Dendritic cell treated with granulocyte-macrophage colony-stimulating factor and Interleukin-4, amounts not matched to agents 40 ng/mL and 50 ng/mL, for 4 days (primary cell): Measurements from ENCODE around the gene C2CD4D.

Source experiments
- H3K27ac Mint-ChIP-seq: one replicate; pipeline ENCODE4 v1.8.0; 2022; ENCODE audit warnings: mild to moderate bottlenecking, mixed read lengths
- H3K27me3 Mint-ChIP-seq: one replicate; pipeline ENCODE4 v1.8.0; 2022; ENCODE audit warnings: mild to moderate bottlenecking, mixed read lengths
- H3K36me3 Mint-ChIP-seq: one replicate; pipeline ENCODE4 v1.8.0; 2022; ENCODE audit warnings: low read depth, mixed read lengths
- H3K4me1 Mint-ChIP-seq: one replicate; pipeline ENCODE4 v1.8.0; 2022; ENCODE audit warnings: low read depth, mixed read lengths
- H3K4me3 Mint-ChIP-seq: one replicate; pipeline ENCODE4 v1.8.0; 2022; ENCODE audit warnings: mild to moderate bottlenecking, moderate library complexity, mixed read lengths
- H3K9me3 Mint-ChIP-seq: one replicate; pipeline ENCODE4 v1.8.0; 2022; ENCODE audit warnings: mixed read lengths
- intact Hi-C: fragments of 100-400 bp; cut with micrococcal nuclease; formaldehyde crosslinking; loops from one replicate; pipeline ENCODE4 v1.15.0; 2022

Gene C2CD4D

GRCh38 chr1:151807766-151808165 is 31.9 kb downstream of the C2CD4D start:
- Mint-ChIP-seq H3K4me3 (no peak overlapping the region), H3K36me3 (no peaks in the 10 kb centered on the region), H3K27ac (no peak overlapping the region), H3K27me3 (peaks cover 37% of the 10 kb centered on the region), H3K4me1 (peaks cover 13% of the 10 kb centered on the region), H3K9me3 (no peaks in the 10 kb centered on the region)
- intact Hi-C loops: no loop called here

- Mint-ChIP-seq H3K4me3 (no peak overlapping the region), H3K36me3 (no peaks in the 10 kb centered on the region), H3K27me3 (peaks cover 37% of the 10 kb centered on the region), H3K9me3 (no peaks in the 10 kb centered on the region), H3K4me1 (peaks cover 13% of the 10 kb centered on the region), H3K27ac (no peak overlapping the region)
- intact Hi-C loops: no loop called here
Observed at GRCh38 chr1:151807131-151807530, 32.5 kb downstream of the C2CD4D start.

GRCh38 chr1:151806170-151806569 is 33.5 kb downstream of the C2CD4D start:
- H3K27me3 Mint-ChIP-seq: peaks cover 40% of the 10 kb centered on the region
- H3K36me3 Mint-ChIP-seq: no peaks in the 10 kb centered on the region
- no peak overlapping the region for H3K4me3 Mint-ChIP-seq
- no peak overlapping the region for H3K27ac Mint-ChIP-seq
- intact Hi-C loops: no loop called here
- no peaks in the 10 kb centered on the region for H3K9me3 Mint-ChIP-seq
- peaks cover 13% of the 10 kb centered on the region for H3K4me1 Mint-ChIP-seq

- Mint-ChIP-seq H3K4me3 (no peak within 1 kb of the TSS), H3K4me1 (peaks cover 13% of the 10 kb centered on the region), H3K27ac (no peak within 1 kb of the TSS), H3K36me3 (no peaks in the 10 kb centered on the region), H3K9me3 (no peaks in the 10 kb centered on the region), H3K27me3 (peaks cover 46% of the 10 kb centered on the region)
- intact Hi-C loops: no loop called here
Observed at GRCh38 chr1:151805066-151805820, 34.4 kb downstream of the C2CD4D start, which contains the start of gene LINGO4. TSS of gene LINGO4 (minus strand) at chr1:151805419. CDS start at chr1:151802704, 2,715 bp downstream.

DNA sequence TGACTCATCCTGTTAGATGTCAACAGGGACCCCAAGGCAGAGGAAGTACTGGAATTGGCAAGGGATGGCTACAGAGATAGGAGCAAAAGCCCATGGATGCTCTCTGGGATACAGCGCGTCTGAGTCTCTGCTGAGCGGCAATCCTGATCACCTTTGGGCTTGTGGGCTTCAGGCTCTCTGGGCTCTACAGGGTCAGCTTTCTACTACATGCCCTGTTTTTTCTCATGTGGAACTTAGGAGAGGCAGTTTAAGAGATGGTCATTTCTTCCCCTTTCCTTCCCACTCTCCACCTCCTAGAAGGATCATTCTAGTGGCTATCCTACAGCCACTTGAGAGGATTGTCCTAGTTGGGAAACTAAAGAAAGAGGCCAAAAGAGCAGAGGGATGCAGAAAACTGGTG is 35.7 kb downstream of the C2CD4D start:
- Mint-ChIP-seq H3K27me3 (peaks cover 56% of the 10 kb centered on the region), H3K4me1 (peaks cover 25% of the 10 kb centered on the region), H3K9me3 (no peaks in the 10 kb centered on the region), H3K27ac (no peak overlapping the region), H3K36me3 (no peaks in the 10 kb centered on the region), H3K4me3 (no peak overlapping the region)
- intact Hi-C loops: no loop called here

DNA sequence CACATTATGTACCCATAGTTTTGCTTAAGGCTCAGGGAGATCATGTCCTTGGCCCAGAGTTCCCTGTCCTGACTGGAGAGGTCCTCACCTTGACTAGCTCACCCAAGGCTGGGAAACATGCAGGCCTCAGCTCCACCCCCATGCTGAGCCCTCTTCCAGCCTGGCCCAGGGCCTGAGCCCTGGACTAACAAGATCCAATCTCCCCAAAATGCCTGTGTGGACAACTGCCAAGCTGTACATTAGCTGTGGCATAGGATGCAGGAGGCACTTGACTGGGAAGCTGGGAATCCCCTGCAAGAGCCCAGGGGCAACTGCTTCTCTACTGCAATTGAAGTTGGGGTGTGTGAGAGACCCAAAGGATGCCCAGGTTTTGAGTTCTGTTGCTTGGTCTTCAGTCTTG is 36.5 kb downstream of the C2CD4D start:
- Mint-ChIP-seq H3K27ac (no peak overlapping the region), H3K27me3 (peaks cover 57% of the 10 kb centered on the region), H3K36me3 (no peaks in the 10 kb centered on the region), H3K4me1 (peaks cover 29% of the 10 kb centered on the region), H3K4me3 (no peak overlapping the region), H3K9me3 (no peaks in the 10 kb centered on the region)
- intact Hi-C loops: no loop called here

DNA sequence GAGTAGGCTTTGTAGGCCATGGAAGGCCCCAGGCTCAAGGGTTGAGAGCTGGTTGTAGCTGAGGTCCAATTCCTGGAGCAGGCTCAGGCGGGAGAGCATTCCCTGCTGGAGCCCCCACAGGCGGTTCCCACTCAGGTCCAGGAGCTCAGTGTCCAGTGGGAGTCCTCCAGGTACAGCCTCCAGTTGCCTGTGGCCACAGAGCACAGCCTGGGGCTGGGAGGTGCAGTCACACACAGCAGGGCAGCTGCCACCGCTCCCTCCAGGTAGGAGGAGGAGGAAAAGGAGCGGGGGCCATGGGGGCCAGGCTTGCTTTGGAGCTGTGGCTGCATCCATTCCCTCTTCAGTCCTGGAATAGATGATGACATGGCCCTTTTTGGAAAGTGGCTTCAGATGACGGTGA is 37.2 kb downstream of the C2CD4D start:
- intact Hi-C loops: no loop called here
- H3K27ac Mint-ChIP-seq: no peak overlapping the region
- H3K36me3 Mint-ChIP-seq: no peaks in the 10 kb centered on the region
- no peak overlapping the region for H3K4me3 Mint-ChIP-seq
- no peaks in the 10 kb centered on the region for H3K9me3 Mint-ChIP-seq
- H3K27me3 Mint-ChIP-seq: peaks cover 57% of the 10 kb centered on the region
- H3K4me1 Mint-ChIP-seq: peaks cover 21% of the 10 kb centered on the region

- peaks cover 18% of the 10 kb centered on the region for H3K4me1 Mint-ChIP-seq
- H3K4me3 Mint-ChIP-seq: no peak overlapping the region
- peaks cover 5% of the 10 kb centered on the region for H3K36me3 Mint-ChIP-seq
- intact Hi-C loops: no loop called here
- no peaks in the 10 kb centered on the region for H3K9me3 Mint-ChIP-seq
- H3K27ac Mint-ChIP-seq: no peak overlapping the region
- peaks cover 53% of the 10 kb centered on the region for H3K27me3 Mint-ChIP-seq
Observed at GRCh38 chr1:151801846-151802245, 37.8 kb downstream of the C2CD4D start.

DNA sequence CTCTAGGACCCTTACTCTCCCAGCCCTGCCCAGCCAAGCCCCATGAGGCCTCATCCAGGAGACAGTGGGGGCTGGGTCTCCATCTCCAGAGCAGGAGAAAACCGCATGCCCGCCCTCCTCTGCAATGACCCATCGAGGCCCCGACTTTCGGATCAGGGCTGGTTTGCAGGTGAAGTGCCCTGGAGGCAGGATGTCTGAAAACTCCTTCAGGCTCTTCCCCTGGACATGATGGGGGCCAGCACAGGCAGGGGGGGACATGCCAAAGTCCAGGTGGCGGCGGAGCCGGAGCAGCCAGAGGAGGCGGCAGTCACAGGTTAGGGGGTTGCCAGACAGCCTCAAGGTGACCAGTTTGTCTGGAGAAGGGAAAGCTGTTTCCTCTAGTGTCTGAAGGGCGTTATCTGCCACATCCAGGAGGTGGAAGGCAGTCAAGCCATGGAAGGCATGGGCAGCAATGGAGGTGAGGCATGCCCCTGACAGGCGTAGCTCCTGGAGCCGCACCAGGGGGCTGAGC is 38.3 kb downstream of the C2CD4D start:
- peaks cover 18% of the 10 kb centered on the region for H3K4me1 Mint-ChIP-seq
- no peaks in the 10 kb centered on the region for H3K9me3 Mint-ChIP-seq
- H3K4me3 Mint-ChIP-seq: no peak overlapping the region
- peaks cover 10% of the 10 kb centered on the region for H3K36me3 Mint-ChIP-seq
- no peak overlapping the region for H3K27ac Mint-ChIP-seq
- intact Hi-C loops: no loop called here
- peaks cover 52% of the 10 kb centered on the region for H3K27me3 Mint-ChIP-seq

GRCh38 chr1:151800830-151801229 is 38.8 kb downstream of the C2CD4D start:
- Mint-ChIP-seq H3K36me3 (peaks cover 10% of the 10 kb centered on the region), H3K27ac (no peak overlapping the region), H3K4me1 (peaks cover 18% of the 10 kb centered on the region), H3K4me3 (no peak overlapping the region), H3K27me3 (peaks cover 48% of the 10 kb centered on the region), H3K9me3 (no peaks in the 10 kb centered on the region)
- intact Hi-C loops: no loop called here

- H3K27ac Mint-ChIP-seq: no peak overlapping the region
- H3K27me3 Mint-ChIP-seq: peaks cover 37% of the 10 kb centered on the region
- intact Hi-C loops: no loop called here
- peaks cover 12% of the 10 kb centered on the region for H3K36me3 Mint-ChIP-seq
- H3K4me3 Mint-ChIP-seq: no peak overlapping the region
- no peaks in the 10 kb centered on the region for H3K9me3 Mint-ChIP-seq
- peaks cover 18% of the 10 kb centered on the region for H3K4me1 Mint-ChIP-seq
Observed at GRCh38 chr1:151799179-151800022, 40.2 kb downstream of the C2CD4D start.

- Mint-ChIP-seq H3K27me3 (peaks cover 30% of the 10 kb centered on the region), H3K27ac (no peak overlapping the region)
Observed at GRCh38 chr1:151798571-151798970, 41.0 kb downstream of the C2CD4D start.

DNA sequence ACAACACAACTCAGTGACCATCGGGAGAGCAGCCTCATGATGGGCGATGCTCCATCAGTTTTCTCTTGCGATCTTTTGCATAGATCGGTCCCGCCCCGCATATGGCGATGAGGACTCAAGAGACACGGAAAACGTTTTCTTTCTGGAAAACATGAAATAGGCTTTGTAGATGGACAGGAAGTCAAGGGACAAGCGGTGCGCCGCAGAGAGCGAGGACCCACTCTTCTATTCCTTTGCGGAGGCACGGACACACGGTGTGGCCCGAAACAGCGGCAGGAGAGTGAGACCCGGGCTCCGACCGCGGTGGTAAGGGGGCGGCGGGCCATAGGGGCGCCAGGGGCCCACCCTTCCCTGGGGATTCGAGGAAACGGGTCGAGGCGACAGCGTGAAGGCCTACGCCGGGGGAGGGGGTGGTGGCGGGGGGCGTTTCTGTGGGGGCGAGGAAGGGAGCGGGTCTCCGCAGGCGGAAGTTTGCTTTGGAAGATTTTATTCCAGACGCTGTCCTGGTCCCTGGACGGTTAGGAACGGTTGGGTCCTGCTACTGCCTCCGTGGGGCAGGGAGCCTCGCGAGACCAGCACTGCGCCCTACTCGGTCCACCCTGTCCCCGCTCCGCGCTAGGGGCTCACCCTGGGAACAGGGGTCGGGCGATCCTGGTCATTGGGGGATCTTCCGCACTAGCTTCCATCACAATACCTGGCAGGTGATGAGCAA is 48.5 kb downstream of the C2CD4D start:
- Mint-ChIP-seq H3K27ac (peak overlapping the region; percentile 91), H3K36me3 (peaks cover 41% of the 10 kb centered on the region), H3K9me3 (no peaks in the 10 kb centered on the region), H3K27me3 (no peaks in the 10 kb centered on the region), H3K4me1 (peaks cover 38% of the 10 kb centered on the region), H3K4me3 (peak overlapping the region; percentile 95)
- intact Hi-C loops: loop anchor here (2.0 kb wide), 1 partner anchor 28 kb away; the partner anchor contains the start of gene MRPL9

More at GRCh38 chr1:151798571-151798970, 41.0 kb downstream of the C2CD4D start:
- Mint-ChIP-seq H3K9me3 (no peaks in the 10 kb centered on the region), H3K4me3 (no peak overlapping the region), H3K4me1 (peaks cover 18% of the 10 kb centered on the region), H3K36me3 (peaks cover 21% of the 10 kb centered on the region)
- intact Hi-C loops: no loop called here
